SW480 (cell line): ENCODE results near the gene KDM1B.
A peak's percentile ranks its signal among the peaks of the same experiment; 100 is the strongest.
"Not testable (repeated sequence)": the region's sequence is repeated elsewhere in the genome, so short reads cannot be mapped to it uniquely, and the experiment has no call there.

Experiments used
- DNase-seq: peaks from one replicate; pipeline ENCODE4 v3.0.0-alpha.2; 2016; ENCODE audit warnings: low spot score

Gene KDM1B

DNA sequence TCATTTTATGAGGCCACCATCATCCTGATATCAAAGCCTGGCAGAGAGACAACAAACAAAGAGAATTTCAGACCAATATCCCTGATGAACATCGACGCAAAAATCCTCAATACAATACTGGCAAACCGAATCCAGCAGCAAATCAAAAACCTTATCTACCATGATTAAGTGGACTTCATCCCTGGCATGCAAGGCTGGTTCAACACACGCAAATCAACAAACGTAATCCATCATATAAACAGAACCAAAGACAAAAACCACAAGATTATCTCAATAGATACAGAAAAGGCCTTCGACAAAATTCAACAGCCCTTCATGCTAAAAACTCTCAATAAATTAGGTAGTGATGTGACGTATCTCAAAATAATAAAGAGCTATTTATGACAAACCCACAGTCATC lies 76.6 kb downstream of the KDM1B start:
- not testable (repeated sequence) for DNase-seq

DNA sequence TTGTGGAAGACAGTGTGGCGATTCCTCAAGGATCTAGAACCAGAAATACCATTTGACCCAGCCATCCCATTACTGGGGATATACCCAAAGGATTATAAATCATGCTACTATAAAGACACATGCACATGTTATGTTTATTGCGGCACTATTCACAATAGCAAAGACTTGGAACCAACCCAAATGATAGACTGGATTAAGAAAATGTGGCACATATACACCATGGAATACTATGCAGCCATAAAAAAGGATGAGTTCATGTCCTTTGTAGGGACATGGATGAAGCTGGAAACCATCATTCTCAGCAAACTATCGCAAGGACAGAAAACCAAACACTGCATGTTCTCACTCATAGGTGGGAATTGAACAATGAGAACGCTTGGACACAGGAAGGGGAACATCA lies 78.5 kb downstream of the KDM1B start:
- not testable (repeated sequence) for DNase-seq

DNA sequence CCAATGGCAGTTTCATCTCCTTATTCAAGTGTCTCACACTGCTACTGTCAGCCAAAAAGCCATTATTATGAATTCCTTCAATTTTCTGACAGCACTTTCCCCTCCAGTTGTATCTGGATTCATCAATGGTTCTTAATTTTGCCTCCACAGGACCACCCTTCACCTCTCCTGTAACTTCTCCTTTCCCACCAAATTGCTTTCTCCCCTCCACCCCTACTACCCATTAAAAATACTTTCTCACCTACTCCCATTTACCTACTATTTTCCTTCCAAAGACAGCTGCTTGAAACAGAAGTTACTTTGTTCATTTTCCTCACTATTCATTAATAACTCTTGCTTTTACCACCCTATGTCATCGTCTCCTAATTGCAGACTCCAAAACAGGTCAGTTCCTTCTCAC lies 79.3 kb downstream of the KDM1B start:
- no peak for DNase-seq

DNA sequence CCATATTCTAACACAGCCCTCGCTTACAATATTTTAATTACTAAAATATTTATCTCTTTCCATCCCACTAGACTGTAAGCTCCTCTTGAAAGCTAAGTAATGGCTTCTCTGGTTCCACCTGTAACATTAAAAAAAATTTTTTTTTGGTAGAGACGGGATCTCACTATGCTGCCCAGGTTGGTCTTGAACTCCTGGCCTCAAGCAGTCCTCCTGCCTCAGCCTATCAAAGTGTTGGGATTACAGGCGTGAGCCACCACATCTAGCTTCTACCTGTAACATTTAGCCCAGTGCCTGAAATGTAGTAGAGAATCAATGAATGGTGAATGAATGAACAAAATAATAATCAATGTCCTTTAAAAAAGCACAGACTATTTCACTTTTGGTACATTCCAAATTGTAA lies 80.3 kb downstream of the KDM1B start:
- no peak for DNase-seq

DNA sequence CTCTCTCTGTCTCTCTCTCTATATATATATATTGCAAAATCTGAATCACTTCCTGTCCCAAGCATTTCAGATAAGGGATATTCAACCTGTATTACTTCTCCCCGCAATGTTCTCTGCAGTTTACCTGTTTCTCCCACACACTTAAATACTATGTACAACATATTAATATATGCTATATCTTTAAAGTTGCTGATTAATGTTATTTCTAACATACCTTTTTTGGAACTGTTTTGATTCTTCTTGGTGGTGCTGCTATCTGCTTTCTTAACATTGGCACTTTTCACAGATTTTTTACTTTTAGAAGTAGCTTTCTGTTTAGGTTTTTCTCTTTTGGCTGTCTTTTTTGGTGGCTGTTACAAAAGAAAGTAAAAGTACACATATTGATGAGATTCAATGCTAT lies 81.9 kb downstream of the KDM1B start:
- no peak for DNase-seq

DNA sequence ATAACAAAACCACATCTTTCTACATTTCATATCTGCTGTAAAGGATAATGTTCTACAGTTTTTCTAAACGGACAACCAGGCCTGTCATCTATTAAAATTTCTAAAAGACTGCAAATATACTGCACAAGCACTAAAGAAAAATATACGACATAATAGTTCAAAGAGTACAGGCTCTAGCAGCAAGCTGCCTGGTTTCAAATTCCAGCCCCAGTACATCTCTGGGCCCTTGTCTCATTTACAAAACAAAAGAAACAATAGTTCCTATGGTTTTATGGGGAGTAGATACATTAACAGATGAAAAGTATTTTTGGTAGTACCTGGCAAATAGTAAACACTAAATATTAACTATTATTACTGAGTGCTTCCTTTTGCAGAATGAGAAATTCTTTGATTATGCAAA lies 85.0 kb downstream of the KDM1B start:
- no peak for DNase-seq

DNA sequence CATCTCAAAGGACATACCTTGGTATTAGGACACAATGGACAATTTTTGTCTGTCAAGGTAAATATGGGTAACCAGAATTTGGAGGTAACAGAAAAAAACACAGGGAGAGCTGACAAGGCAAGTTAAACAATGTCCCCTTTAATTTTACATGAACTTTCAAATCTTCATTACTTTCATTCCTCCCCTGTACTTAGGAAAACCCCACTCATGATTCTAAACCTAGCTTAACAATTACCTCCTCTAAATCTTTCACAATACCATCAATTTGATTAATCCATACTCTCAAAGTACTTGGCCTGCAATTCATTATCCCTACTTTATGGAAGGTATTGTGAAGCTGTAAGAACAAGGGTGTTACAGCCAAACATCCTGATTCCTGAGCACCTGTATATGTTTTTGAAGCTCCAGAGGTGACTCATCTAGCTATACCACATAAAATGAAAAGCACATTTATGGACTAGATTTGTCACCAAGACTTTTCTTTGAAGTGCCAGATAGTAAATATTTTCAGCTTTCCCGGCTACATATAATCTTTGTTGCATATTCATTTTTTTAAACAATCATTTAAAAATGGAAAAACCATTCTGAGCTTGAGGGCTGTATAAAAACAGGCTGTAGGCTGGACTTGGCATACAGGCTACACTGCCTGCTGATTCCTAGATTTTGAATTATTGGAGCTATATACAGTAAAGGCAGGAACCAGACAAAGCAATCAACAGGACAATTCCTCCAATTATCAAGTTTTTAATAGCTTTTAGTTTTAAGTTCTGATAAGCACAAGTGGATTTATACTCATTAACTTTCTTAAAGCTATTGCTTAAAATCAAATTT lies 86.2 kb downstream of the KDM1B start:
- peak; percentile 96 for DNase-seq

- peak; percentile 94 for DNase-seq
Measured at GRCh38 chr6:18242062-18242851, 87.0 kb downstream of the KDM1B start.

DNA sequence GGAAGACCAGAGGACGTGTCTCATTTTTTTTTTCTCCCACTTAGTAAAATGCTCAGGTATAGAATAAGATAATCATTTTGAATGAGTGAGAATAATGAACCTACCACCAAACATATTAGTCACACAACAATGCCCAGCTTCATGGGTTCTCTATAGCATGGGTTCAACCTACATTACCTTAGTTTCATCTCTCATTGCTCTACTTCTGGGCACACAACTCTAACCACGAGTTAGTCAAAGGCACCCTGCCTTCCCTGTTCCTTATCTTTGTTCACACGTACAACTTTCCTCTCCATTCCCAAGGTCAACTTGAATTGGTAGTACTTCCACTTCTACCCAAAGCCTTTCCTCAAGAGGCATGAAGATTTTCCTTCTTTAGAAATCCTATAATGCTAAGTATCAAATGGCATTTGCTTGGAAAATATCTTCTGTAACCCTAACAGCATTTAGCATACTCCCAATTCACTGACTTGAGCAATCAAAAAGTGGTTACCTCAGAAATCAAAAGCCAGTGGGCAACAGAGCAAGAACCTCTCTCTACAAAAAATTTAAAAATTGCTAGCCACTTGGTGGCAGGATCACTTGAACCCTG lies 88.2 kb downstream of the KDM1B start:
- DNase-seq, result no peak

- DNase-seq, result no peak
Measured at GRCh38 chr6:18244251-18244650, 89.0 kb downstream of the KDM1B start.

- no peak for DNase-seq
Measured at GRCh38 chr6:18245079-18245478, 89.9 kb downstream of the KDM1B start.

DNA sequence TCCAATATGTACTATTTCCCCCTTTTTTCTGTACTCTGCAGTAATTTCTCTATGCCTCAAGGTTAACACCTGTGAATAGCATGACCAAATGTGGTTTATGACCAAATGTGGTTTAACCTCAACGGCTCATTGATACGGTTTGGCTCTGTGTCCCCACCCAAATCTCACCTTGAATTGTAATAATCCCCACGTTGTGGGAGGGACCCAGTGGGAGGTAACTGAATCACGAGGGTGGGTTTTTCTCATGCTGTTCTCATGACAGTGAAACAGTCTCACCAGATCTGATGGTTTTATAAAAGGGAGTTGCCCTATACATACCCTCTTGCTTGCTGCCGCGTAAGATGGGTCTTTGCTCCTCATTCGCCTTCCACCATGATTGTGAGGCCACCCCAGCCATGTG lies 90.4 kb downstream of the KDM1B start:
- DNase-seq, result no peak

- no peak for DNase-seq
Measured at GRCh38 chr6:18246205-18246604, 91.0 kb downstream of the KDM1B start.

GRCh38 chr6:18247002-18247401 lies 91.8 kb downstream of the KDM1B start:
- no peak for DNase-seq

GRCh38 chr6:18248698-18249097 lies 93.5 kb downstream of the KDM1B start:
- no peak for DNase-seq

GRCh38 chr6:18249271-18249670 lies 94.0 kb downstream of the KDM1B start:
- DNase-seq, result no peak

DNA sequence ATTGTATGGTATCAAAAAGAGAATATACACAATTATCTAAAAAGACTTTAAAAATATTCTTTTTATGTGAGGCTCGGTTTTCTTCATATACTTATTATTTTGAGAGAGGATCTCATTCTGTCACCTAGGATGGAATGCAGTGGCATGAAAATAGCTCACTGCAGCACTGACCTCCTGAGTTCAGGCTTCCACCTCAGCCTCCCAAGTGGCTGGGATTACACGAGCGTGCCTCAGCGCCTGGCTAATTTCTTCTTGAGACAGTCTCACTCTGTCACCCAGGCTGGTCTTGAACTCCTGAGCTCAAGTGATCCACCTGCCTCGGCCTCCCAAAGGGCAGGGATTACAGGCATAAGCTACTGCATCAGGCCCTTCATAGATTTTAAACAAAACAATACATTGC lies 98.4 kb downstream of the KDM1B start:
- no peak for DNase-seq

GRCh38 chr6:18254793-18255192 lies 99.6 kb downstream of the KDM1B start:
- DNase-seq, result no peak

DNA sequence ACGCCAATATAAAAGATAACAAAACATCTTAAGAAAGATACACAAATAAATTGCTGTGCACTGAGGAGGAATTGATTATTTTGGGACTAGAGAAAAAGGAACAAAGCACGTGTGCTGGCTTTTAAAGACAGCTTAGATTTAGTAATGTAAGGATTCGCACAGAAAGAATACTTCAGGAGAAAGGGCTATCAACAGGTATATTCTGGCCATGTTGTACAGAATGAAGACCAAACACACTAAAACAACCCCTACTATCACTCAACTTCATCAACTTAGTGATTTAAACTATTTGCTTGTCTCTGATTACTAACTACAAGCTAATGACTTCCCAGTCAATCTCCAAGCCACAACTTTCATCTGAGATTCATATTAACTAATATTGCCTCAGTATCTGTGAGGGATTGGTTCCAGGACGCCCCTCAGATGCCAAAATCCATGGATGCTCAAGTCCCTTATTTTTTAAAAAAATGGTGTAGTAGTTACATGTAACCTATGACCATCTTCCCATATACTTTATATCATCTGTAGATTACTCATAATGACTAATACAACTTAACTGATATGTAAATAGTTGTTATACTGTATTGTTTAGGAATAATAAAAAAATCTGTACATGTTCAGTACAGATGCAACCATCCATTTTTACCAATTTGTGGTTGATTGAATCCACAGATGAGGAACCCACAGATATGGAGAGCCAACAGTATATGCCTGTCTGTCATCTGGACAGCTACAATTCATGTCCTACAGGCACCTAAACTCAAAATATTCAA lies 104.6 kb downstream of the KDM1B start:
- no peak for DNase-seq

DNA sequence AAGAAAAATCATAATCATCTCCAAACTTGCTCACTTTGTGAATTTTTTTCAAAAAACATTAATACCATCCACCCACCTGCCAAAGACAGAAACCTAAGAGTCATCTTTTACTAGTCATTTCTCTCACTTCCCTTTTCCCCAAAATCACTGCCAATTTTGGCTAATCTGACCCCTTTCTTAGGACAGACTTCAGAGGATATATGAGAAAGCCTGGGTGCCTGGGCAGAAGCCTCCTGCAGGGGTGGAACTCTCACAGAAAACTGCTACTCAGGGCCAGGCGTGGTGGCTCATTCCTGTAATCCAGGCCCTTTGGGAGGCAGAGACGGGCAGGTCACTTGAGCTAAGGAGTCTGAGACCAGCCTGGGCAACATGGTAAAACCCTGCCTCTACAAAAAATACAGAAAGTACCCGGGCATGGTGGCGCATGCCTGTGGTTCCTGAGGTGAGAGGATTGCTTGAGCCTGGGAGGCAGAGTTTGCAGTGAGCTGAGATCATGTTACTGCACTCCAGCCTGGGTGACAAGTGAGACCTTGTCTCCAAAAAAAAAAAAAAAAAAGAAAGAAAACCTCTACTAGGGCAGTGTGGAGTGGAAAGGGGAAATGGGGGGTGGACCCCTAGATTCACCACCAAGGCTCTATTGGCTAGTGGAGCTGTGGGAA lies 105.4 kb downstream of the KDM1B start:
- peak; percentile 55 for DNase-seq

- no peak for DNase-seq
Measured at GRCh38 chr6:18261877-18262276, 106.7 kb downstream of the KDM1B start.
